ENCODE measurements around the gene CAMSAP1. TPM values are rescaled to one million over a fixed set of nuclear protein-coding genes. Genes with fewer than 3 reads are reported as not detected.
"Not testable (repeated sequence)": the region's sequence is repeated elsewhere in the genome, so short reads cannot be mapped to it uniquely, and the experiment has no call there.

CAMSAP1 gene
- total RNA-seq, 2 donors from 2014 or later: 19.4 to 21.4 TPM

DNA sequence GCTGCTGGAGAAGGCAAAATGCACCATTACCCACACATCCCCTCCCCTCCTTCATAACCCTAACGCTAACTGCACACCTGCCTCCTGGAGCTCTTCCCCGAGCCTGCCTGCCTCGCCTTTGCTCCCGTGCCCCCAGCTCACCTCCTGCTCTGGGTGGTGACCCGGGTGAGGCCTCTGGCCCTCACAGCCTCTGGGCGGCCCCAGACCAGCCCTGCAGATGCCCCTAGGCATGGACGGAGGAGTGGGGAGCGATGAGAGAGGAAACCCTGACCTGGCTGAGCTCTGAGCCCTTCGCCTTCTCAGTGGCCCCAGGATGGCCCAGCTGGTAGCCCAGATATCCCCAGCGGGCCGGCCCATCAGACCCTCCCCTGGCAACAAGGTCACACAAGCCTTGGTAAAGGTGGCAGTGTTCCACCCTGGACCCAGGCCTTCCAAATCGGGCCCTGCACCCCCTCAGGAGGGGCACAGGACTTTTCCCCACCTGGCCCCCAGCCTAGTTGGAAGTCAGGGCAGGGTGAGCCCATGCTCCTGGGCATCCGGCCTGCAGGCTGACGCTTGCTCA is 14.5 kb upstream of the CAMSAP1 start:
- Histone ChIP-seq H3K27ac (no peak overlapping the region), H3K4me3 (no peak overlapping the region), H3K4me1 (peaks cover 0 to 2% of the 10 kb centered on the region in 2 donors), H3K9me3 (no peaks in the 10 kb centered on the region), H3K27me3 (no peaks in the 10 kb centered on the region), H3K36me3 (peaks cover 6% of the 10 kb centered on the region)
- DNase-seq (ENCODE audit: low spot score): no peak
- TF ChIP-seq, protein P1, sequence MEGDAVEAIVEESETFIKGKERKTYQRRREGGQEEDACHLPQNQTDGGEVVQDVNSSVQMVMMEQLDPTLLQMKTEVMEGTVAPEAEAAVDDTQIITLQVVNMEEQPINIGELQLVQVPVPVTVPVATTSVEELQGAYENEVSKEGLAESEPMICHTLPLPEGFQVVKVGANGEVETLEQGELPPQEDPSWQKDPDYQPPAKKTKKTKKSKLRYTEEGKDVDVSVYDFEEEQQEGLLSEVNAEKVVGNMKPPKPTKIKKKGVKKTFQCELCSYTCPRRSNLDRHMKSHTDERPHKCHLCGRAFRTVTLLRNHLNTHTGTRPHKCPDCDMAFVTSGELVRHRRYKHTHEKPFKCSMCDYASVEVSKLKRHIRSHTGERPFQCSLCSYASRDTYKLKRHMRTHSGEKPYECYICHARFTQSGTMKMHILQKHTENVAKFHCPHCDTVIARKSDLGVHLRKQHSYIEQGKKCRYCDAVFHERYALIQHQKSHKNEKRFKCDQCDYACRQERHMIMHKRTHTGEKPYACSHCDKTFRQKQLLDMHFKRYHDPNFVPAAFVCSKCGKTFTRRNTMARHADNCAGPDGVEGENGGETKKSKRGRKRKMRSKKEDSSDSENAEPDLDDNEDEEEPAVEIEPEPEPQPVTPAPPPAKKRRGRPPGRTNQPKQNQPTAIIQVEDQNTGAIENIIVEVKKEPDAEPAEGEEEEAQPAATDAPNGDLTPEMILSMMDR (IDR thresholded peaks at IDR 0.05): no peak

DNA sequence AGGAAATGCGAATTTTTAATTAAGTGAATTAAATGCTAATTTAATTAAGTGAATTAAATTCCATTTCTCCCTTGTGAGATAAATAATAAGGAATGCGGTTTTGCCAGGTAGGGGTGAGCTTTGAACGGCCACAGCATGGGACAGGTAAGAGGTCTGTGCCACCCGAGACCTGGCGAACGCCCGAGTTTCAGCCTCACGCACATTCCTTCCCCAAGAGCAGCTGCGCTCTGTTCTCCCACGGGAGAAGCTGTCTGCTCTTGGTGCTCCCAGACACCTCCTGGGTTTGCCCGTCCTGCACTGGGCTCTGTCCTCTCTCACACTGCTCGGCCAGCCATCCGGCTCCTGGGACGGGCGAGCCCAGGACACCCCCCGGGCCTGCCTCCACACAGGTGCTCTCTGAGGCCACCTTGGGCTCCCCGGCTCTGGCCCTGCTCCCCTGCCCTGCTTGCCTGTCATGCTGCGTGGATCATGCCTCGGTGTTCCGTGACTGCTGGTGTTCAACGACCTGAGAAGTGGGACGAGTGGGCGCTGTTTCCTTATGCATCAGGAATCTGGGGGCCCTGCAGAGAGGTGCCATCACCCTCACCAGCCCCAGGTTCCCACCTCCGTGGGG is 13.7 kb upstream of the CAMSAP1 start:
- no peak for DNase-seq (ENCODE audit: low spot score)
- Histone ChIP-seq H3K27ac (no peak overlapping the region), H3K4me3 (no peak overlapping the region), H3K9me3 (peaks cover 0 to 6% of the 10 kb centered on the region in 2 donors), H3K4me1 (no peaks in the 10 kb centered on the region), H3K27me3 (no peaks in the 10 kb centered on the region), H3K36me3 (peaks cover 9% of the 10 kb centered on the region)
- TF ChIP-seq, protein P1 (IDR thresholded peaks at IDR 0.05): no peak

DNA sequence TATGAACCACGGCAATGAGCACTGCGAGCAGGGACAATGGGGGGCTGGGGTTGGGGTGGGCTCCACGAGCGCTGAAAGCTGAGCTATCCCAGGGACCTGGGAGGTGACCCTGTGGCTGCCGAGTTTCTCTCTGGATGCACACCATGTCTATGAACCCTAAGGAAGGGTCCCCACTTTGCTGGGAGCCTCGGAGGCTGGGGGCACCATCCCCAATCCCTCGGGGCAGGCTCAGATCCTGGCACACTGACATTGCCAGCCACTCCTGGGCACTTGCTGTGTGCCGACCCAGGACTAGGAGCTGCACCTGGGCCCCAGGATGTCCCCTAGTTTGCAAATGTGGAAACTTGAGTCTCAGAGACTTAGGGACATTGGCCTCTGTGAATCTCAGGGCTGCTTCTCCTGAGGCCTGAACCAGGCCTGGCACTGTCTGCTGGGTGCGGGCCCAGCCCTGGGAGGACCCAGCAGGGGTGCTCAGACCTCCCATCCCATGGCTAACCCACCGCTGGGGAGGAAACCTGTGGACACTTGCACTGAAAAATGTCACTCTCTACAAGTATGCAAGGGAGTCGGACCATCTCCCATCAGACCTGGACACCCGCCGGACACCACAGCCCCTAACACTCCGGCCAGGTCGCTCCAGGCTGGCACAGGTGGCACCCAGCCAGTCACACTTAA is 13.0 kb upstream of the CAMSAP1 start:
- H3K4me3 ChIP-seq: no peak overlapping the region
- H3K4me1 ChIP-seq: no peaks in the 10 kb centered on the region
- no peak for DNase-seq (ENCODE audit: low spot score)
- no peak overlapping the region for H3K27ac ChIP-seq
- H3K9me3 ChIP-seq: peaks cover 0 to 13% of the 10 kb centered on the region in 2 donors
- peaks cover 15% of the 10 kb centered on the region for H3K36me3 ChIP-seq
- no peaks in the 10 kb centered on the region for H3K27me3 ChIP-seq
- TF ChIP-seq, protein P1 (IDR thresholded peaks at IDR 0.05): no peak

DNA sequence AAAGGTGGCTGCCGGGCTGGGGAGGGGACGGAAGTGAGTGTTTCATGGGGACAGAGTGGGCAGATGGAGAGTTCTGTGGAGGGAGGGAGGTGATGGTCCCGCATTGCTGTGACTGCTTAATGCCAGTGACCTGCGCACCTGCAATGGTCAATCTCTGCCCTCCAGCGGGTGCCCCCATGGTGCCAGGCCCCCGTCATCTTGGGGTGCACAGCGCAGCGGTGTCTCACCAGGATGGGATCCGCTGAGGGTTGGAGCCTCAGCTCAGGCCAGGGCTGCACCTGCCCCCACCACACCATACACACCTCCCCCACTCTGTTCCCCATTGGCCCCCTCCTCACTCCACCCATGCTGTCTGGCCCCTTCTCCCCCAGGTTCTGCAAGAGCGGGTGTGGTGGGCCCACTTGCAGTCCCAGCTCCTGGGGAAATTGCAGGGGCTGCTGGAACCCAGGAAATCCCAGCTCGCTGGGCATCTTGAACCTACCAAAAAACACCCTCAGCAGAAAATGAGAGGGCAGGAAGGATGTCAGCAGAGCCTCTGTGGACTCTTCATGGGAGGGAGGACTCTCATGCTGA is 12.1 kb upstream of the CAMSAP1 start:
- DNase-seq (ENCODE audit: low spot score): no peak
- Histone ChIP-seq H3K36me3 (peaks cover 24% of the 10 kb centered on the region), H3K4me1 (no peaks in the 10 kb centered on the region), H3K4me3 (no peak overlapping the region), H3K27ac (no peak overlapping the region), H3K9me3 (peaks cover 0 to 23% of the 10 kb centered on the region in 2 donors), H3K27me3 (no peaks in the 10 kb centered on the region)
- TF ChIP-seq, protein P1 (IDR thresholded peaks at IDR 0.05): no peak

DNA sequence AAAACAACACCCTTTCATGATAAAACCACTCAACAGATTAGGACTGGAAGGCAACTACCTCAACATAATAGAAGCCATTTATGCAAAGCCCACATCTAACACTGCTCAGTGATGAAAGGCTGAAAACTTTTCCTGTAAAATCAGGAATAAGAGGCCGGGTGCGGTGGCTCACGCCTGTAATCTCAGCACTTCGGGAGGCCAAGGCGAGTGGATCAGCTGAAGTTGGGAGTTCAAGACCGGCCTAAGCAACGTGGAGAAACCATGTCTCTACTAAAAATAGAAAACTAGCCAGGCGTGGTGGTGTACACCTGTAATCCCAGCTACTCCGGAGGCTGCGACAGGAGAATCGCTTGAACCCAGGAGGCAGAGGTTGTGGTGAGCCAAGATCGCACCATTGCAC is 8.9 kb upstream of the CAMSAP1 start:
- DNase-seq (ENCODE audit: low spot score); H3K27me3 ChIP-seq; H3K27ac ChIP-seq; H3K4me1 ChIP-seq; H3K4me3 ChIP-seq: not testable (repeated sequence)
- Histone ChIP-seq H3K9me3 (peaks cover 0 to 38% of the 10 kb centered on the region in 2 donors), H3K36me3 (peaks cover 32% of the 10 kb centered on the region)

DNA sequence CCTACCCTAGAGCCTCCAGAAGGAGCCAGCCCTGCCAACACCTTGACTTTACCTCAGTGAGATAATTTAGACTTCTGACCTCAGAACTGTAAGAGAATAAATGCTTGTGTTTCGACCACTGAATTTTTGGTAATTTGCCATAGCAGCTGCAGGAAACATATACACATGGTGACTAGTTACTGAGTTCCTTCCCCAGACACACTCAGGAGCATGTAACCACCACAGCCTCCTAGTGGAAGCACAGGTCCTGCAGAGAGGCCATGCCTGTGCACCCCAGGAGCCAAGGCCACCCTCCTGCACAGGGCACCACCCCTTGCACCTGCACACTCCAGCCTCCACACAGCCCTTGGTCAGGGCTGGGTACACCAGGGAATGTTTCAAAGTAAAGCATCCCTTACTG is 7.6 kb upstream of the CAMSAP1 start:
- no peak for DNase-seq (ENCODE audit: low spot score)
- Histone ChIP-seq H3K27me3 (no peaks in the 10 kb centered on the region), H3K4me1 (no peaks in the 10 kb centered on the region), H3K9me3 (peaks cover 0 to 38% of the 10 kb centered on the region in 2 donors), H3K36me3 (peaks cover 32% of the 10 kb centered on the region), H3K4me3 (no peak overlapping the region), H3K27ac (no peak overlapping the region)
- TF ChIP-seq, protein P1 (IDR thresholded peaks at IDR 0.05): no peak

DNA sequence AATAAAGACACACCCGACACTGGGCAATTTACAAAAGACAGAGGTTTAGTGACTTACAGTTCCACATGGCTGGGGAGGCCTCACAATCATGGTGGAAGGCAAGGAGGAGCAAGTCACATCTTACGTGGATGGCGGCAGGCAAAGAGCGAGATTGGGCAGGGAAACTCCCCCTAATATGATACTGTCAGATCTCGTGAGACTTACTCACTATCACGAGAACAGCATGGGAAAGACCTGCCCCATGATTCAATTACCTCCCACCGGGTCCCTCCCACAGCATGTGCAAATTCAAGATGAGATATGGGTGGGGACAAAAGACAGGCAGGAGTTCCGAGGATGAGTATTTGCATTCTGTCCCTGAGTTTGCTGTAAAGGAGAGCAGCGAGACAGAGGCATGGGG is 3.9 kb upstream of the CAMSAP1 start:
- peaks cover 31% of the 10 kb centered on the region for H3K36me3 ChIP-seq
- H3K27me3 ChIP-seq; H3K4me3 ChIP-seq; DNase-seq (ENCODE audit: low spot score); H3K27ac ChIP-seq: not testable (repeated sequence)
- H3K4me1 ChIP-seq: peaks cover 0 to 17% of the 10 kb centered on the region in 2 donors
- H3K9me3 ChIP-seq: peaks cover 0 to 33% of the 10 kb centered on the region in 2 donors

Measured in right atrium auricular region (tissue), 2 donors.